WERI-Rb-1 (cell line): ENCODE data around the gene PPP2R2C.

Source experiments
- DNase-seq: peaks from one replicate; pipeline ENCODE4 v3.0.0-alpha.2; 2020
- H3K27ac ChIP-seq: fragments of 250-450 bp; sonication (Bioruptor Pico); 2 replicates; pipeline ENCODE4 v1.5.1; 2020; ENCODE audit warnings: mild to moderate bottlenecking, moderate library complexity
- H3K27me3 ChIP-seq: fragments of 250-450 bp; sonication (Bioruptor Pico); 2 replicates; pipeline ENCODE4 v1.5.1; 2021; ENCODE audit warnings: mild to moderate bottlenecking, low read depth, moderate library complexity; ENCODE audit not compliant: insufficient read depth, severe bottlenecking
- H3K36me3 ChIP-seq: fragments of 250-450 bp; sonication (Bioruptor Pico); 2 replicates; pipeline ENCODE4 v1.5.1; 2020; ENCODE audit warnings: mild to moderate bottlenecking, moderate library complexity
- H3K4me3 ChIP-seq: 2 replicates; pipeline ENCODE4 v1.5.1; 2011; ENCODE audit warnings: low read depth, mild to moderate bottlenecking, control low read depth, low read length
- H3K9me3 ChIP-seq: fragments of 250-450 bp; sonication (Bioruptor Pico); 2 replicates; pipeline ENCODE4 v1.5.1; 2021; ENCODE audit warnings: mild to moderate bottlenecking, moderate library complexity; ENCODE audit not compliant: severe bottlenecking
- CTCF ChIP-seq: IDR thresholded peaks from 2 replicates; pipeline ENCODE4 v1.5.1; 2011; ENCODE audit warnings: low read depth, mild to moderate bottlenecking, control low read depth, inconsistent platforms, low read length

The PPP2R2C gene

GRCh38 chr4:6343939-6344408 lies 128.4 kb downstream of the PPP2R2C start:
- no peak overlapping the region for H3K4me3 ChIP-seq
- no peaks in the 10 kb centered on the region for H3K36me3 ChIP-seq
- H3K9me3 ChIP-seq: peaks cover 5% of the 10 kb centered on the region
- H3K27ac ChIP-seq: no peak overlapping the region; the same call in 1 of the 2 replicates
- H3K27me3 ChIP-seq: no peaks in the 10 kb centered on the region
- peak; percentile 80 for DNase-seq
- peak; percentile 76 for TF ChIP-seq CTCF

GRCh38 chr4:6342530-6343293 lies 129.7 kb downstream of the PPP2R2C start:
- H3K27me3 ChIP-seq: no peaks in the 10 kb centered on the region
- TF ChIP-seq CTCF: no peak
- peak; percentile 77 for DNase-seq
- H3K4me3 ChIP-seq: no peak overlapping the region
- peaks cover 5% of the 10 kb centered on the region for H3K9me3 ChIP-seq
- no peaks in the 10 kb centered on the region for H3K36me3 ChIP-seq
- no peak overlapping the region; the same call in 1 of the 2 replicates for H3K27ac ChIP-seq

GRCh38 chr4:6341696-6342095 lies 130.7 kb downstream of the PPP2R2C start:
- peaks cover 5% of the 10 kb centered on the region for H3K9me3 ChIP-seq
- H3K27ac ChIP-seq: no peak overlapping the region
- no peak overlapping the region for H3K4me3 ChIP-seq
- no peaks in the 10 kb centered on the region for H3K36me3 ChIP-seq
- H3K27me3 ChIP-seq: no peaks in the 10 kb centered on the region
- no peak for TF ChIP-seq CTCF
- DNase-seq: no peak

- no peaks in the 10 kb centered on the region for H3K27me3 ChIP-seq
- H3K36me3 ChIP-seq: no peaks in the 10 kb centered on the region
- TF ChIP-seq CTCF: no peak
- H3K4me3 ChIP-seq: no peak overlapping the region
- no peak overlapping the region for H3K27ac ChIP-seq
- peaks cover 4% of the 10 kb centered on the region for H3K9me3 ChIP-seq
- no peak for DNase-seq
Measured at GRCh38 chr4:6340446-6341015, 131.9 kb downstream of the PPP2R2C start.

- DNase-seq: no peak
- Histone ChIP-seq H3K4me3 (no peak overlapping the region), H3K27me3 (no peaks in the 10 kb centered on the region), H3K9me3 (no peaks in the 10 kb centered on the region), H3K36me3 (no peaks in the 10 kb centered on the region), H3K27ac (no peak overlapping the region)
- no peak for TF ChIP-seq CTCF
Measured at GRCh38 chr4:6339818-6340445, 132.5 kb downstream of the PPP2R2C start.
